Superior temporal gyrus (tissue), 1 donor: ENCODE results near the gene TMEM132A.

ENCODE experiments used
- DNase-seq: peaks from one replicate; pipeline ENCODE4 v3.0.0-alpha.2; 2016; ENCODE audit errors: extremely low spot score

TMEM132A gene

GRCh38 chr11:60921777-60922335 lies 2.4 kb upstream of the TMEM132A start:
- DNase-seq, result no peak

DNA sequence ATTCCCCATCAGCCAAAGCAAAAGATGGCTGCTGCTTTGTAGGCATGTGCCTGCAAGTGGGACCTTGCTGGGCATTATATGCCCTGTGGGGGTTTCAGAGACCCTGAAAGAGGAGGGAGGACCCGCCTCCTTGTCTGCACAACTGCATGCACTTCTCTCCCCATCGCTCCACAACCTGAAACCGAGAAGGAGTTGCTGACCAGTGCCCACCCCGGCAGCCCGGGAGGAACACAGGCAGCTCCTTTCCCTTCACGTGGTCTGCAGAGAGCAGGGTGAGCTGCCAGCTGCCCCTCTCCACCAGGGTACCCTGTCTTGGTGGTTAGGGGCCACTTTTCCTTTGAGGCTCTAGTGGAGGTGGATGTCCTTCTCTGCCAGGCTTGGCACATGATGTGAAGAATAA lies 1.4 kb upstream of the TMEM132A start:
- DNase-seq, result no peak

DNA sequence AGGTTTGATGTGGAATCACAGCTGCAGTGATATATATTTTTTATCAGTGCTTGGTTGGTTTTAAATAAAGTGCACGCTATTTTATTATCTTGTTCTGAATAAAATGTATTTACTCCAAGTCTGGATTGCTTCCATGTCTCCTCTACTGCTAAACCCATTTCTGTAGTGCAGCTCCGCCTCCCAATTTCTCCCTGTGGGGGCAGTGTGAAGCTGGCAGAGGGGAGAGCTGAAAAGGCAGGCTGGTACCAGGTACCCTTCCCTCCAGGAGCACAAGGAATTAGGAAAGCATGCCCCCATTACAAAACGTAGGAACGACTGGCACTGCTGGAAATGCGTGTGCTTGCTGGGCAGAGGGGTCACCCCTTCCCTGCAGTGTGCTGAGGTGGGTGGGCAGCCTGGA lies 934 bp upstream of the TMEM132A start:
- DNase-seq, result peak; percentile 40

- DNase-seq, result no peak
Observed at GRCh38 chr11:60923800-60924109, 505 bp upstream of the TMEM132A start.

GRCh38 chr11:60924906-60925853 lies 920 bp downstream of the TMEM132A start:
- no peak for DNase-seq

- DNase-seq, result no peak
Observed at GRCh38 chr11:60925868-60926267, 1.6 kb downstream of the TMEM132A start.

- DNase-seq, result no peak
Observed at GRCh38 chr11:60926500-60926899, 2.2 kb downstream of the TMEM132A start.

- no peak for DNase-seq
Observed at GRCh38 chr11:60927061-60927592, 2.9 kb downstream of the TMEM132A start.

GRCh38 chr11:60927600-60927999 lies 3.3 kb downstream of the TMEM132A start:
- no peak for DNase-seq

GRCh38 chr11:60928563-60929001 lies 4.3 kb downstream of the TMEM132A start:
- no peak for DNase-seq

- DNase-seq, result no peak
Observed at GRCh38 chr11:60929764-60930163, 5.5 kb downstream of the TMEM132A start.

DNA sequence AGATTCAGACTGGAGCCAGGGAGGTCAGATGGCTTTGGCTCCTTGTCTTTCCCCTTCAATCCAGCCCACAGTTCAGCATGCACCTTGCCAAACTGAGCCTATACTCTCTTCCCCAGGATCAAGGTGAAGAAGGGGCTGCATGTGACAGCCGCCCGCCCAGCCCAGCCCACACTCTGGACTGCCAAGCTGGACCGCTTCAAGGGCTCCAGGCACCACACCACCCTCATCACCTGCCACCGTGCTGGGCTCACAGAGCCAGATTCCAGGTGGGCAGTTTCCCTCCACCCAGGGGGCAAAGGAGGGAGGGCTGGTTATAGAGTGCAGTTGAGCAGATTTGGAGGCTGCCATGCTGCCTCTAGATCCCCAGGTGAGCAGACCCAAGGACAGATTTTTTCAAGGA lies 6.1 kb downstream of the TMEM132A start:
- DNase-seq, result no peak

DNA sequence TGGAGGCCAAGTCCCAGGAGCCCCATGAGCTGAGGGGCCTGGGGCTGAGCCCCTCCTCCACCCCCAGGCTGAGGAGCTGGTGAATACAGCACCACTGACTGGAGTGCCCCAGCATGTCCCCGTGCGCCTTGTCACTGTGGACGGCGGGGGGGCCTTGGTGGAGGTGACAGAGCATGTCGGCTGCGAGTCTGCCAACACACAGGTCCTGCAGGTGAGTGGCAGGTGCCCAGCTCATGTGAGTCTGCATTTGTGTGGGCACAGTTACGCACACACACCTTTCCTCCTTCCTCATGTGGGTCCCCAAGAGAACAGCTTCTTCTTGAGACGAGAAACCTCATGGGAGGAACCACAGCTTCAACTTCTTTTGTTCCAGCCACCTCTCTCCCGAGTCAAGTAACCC lies 7.7 kb downstream of the TMEM132A start:
- DNase-seq, result no peak

- DNase-seq, result no peak
Observed at GRCh38 chr11:60932605-60933356, 8.5 kb downstream of the TMEM132A start.

DNA sequence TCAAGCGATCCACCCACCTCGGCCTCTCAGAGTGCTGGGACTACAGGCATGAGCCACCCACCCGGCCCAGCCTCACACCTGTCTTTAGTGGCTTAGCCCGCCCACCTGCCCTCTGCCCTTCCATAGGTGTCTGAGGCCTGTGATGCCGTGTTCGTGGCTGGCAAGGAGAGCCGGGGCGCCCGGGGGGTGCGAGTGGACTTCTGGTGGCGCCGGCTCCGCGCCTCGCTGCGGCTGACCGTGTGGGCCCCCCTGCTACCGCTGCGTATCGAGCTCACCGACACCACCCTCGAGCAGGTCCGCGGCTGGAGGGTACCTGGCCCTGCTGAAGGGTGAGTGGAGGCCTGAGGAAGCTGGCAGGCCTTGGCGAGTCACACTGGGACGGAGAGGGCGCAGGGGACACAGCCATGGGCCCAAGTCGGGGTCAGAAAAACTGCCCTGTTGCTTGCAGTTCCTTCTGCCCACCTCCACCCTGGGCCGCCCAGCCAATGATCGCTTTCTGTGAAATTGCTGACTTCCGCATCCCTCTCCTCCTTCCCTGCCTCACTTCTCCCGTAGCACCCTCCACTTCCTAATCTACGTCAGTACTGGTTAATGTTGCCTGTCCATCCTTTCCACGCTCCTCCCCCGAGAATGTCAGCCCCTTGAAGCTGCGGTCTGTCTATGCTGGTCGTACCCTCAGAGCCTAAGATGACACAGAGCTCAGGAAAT lies 9.3 kb downstream of the TMEM132A start:
- no peak for DNase-seq

DNA sequence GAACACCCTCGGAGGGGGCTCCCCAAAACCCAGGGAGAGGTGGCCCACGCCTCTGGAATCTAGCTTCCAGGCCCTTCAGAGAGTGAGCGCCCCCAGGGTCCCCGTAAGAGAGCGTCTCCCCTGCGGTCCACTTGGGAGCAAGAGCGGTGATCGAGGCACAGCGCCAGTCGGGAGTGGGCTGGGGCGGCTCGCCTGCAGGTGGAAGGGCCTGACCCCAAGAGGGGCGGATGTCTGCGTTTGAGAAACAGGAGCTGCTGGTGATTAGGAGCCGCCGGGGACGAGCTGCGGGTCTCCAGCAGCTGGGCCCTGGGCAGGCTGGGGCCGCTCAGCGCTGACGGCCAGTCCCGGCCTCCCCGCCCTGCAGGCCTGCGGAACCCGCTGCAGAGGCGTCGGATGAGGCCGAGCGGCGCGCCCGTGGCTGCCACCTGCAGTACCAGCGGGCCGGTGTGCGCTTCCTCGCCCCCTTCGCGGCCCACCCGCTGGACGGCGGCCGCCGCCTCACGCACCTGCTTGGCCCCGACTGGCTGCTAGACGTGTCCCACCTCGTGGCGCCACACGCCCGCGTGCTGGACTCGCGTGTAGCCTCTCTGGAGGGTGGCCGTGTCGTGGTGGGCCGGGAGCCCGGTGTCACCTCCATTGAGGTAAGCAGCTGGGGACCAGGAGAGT lies 10.0 kb downstream of the TMEM132A start:
- DNase-seq, result no peak

- DNase-seq, result no peak
Observed at GRCh38 chr11:60934790-60935605, 10.7 kb downstream of the TMEM132A start.

- no peak for DNase-seq
Observed at GRCh38 chr11:60935676-60936442, 11.6 kb downstream of the TMEM132A start.

DNA sequence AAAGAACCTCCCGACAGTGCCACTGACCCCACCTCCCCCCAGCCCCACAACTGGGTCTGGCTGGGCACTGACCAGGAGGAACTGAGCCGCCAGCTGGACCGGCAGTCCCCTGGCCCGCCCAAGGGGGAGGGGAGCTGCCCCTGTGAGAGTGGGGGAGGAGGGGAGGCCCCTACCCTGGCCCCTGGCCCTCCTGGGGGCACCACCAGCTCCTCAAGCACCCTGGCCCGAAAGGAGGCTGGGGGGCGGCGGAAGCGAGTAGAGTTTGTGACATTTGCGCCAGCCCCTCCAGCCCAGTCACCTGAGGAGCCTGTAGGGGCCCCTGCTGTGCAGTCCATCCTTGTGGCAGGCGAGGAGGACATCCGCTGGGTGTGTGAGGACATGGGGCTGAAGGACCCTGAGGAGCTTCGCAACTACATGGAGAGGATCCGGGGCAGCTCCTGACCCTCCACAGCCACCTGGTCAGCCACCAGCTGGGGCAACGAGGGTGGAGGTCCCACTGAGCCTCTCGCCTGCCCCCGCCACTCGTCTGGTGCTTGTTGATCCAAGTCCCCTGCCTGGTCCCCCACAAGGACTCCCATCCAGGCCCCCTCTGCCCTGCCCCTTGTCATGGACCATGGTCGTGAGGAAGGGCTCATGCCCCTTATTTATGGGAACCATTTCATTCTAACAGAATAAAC lies 12.3 kb downstream of the TMEM132A start:
- DNase-seq, result no peak
